ENCODE data around the gene SCNN1B.

SCNN1B gene

GRCh38 chr16:23288209-23288608 lies 13.9 kb upstream of the SCNN1B start:
- DNase-seq (ENCODE audit: low read depth), result no peak
- H3K4me3 ChIP-seq (replicated peaks; ENCODE audit: low read depth, low read length), result no peak overlapping the region
- no peak for TF ChIP-seq CTCF (IDR thresholded peaks at IDR 0.05; ENCODE audit: low read length, missing control alignments)

- no peak for TF ChIP-seq CTCF (IDR thresholded peaks at IDR 0.05; ENCODE audit: low read length, missing control alignments)
- no peak for DNase-seq (ENCODE audit: low read depth)
- no peak overlapping the region for H3K4me3 ChIP-seq (replicated peaks; ENCODE audit: low read depth, low read length)
Measured at GRCh38 chr16:23288726-23289512, 13.2 kb upstream of the SCNN1B start.

GRCh38 chr16:23290189-23291062 lies 11.7 kb upstream of the SCNN1B start:
- H3K4me3 ChIP-seq (replicated peaks; ENCODE audit: low read depth, low read length), result no peak overlapping the region
- DNase-seq (ENCODE audit: low read depth), result no peak
- TF ChIP-seq CTCF (IDR thresholded peaks at IDR 0.05; ENCODE audit: low read length, missing control alignments), result no peak

- no peak for DNase-seq (ENCODE audit: low read depth)
- TF ChIP-seq CTCF (IDR thresholded peaks at IDR 0.05; ENCODE audit: low read length, missing control alignments), result no peak
- H3K4me3 ChIP-seq (replicated peaks; ENCODE audit: low read depth, low read length), result no peak overlapping the region
Measured at GRCh38 chr16:23293016-23293415, 9.1 kb upstream of the SCNN1B start.

- no peak overlapping the region for H3K4me3 ChIP-seq (replicated peaks; ENCODE audit: low read depth, low read length)
- DNase-seq (ENCODE audit: low read depth), result no peak
- no peak for TF ChIP-seq CTCF (IDR thresholded peaks at IDR 0.05; ENCODE audit: low read length, missing control alignments)
Measured at GRCh38 chr16:23294260-23294659, 7.8 kb upstream of the SCNN1B start.

GRCh38 chr16:23296994-23297393 lies 5.1 kb upstream of the SCNN1B start:
- TF ChIP-seq CTCF (IDR thresholded peaks at IDR 0.05; ENCODE audit: low read length, missing control alignments), result no peak
- H3K4me3 ChIP-seq (replicated peaks; ENCODE audit: low read depth, low read length), result no peak overlapping the region
- DNase-seq (ENCODE audit: low read depth), result no peak
